DOHH2 (cell line): ENCODE data around the gene NAXD.

Experiments used
- EZH2phosphoT487 ChIP-seq: fragments of 200-600 bp; sonication (generic); IDR thresholded peaks from 2 replicates; pipeline ENCODE4 v1.6.1; 2017; ENCODE audit warnings: borderline replicate concordance, mild to moderate bottlenecking, antibody characterized with exemption, low read length, moderate library complexity, mixed read lengths
- TF ChIP-seq, protein P1 (sequence below): fragments of 200-600 bp; sonication (generic); IDR thresholded peaks from one replicate; pipeline ENCODE4 v1.5.1; 2014; ENCODE audit warnings: antibody characterized with exemption, mild to moderate bottlenecking, low read depth, low read length; ENCODE audit not compliant: poor library complexity, severe bottlenecking

DNA sequence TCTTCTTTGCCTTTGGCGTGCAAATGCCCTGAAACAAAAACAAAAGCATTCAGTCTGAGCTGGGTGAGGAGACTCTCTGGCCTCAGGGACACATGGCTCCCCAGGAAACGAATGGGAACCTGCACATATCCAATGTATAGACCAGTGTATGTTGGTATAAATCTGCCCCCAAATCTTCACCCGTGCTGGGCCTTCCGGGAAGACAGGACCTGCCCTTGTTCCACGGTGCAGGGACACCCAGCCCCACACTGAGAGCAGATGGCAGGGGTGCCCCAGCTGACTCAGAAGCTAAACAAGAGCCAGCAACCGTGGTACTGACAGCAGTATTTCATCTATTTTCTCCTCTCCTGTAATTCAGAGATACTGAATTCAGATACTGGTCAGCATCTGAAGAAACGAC lies 48.1 kb downstream of the NAXD start:
- no peak for TF ChIP-seq EZH2phosphoT487
- TF ChIP-seq, protein P1, sequence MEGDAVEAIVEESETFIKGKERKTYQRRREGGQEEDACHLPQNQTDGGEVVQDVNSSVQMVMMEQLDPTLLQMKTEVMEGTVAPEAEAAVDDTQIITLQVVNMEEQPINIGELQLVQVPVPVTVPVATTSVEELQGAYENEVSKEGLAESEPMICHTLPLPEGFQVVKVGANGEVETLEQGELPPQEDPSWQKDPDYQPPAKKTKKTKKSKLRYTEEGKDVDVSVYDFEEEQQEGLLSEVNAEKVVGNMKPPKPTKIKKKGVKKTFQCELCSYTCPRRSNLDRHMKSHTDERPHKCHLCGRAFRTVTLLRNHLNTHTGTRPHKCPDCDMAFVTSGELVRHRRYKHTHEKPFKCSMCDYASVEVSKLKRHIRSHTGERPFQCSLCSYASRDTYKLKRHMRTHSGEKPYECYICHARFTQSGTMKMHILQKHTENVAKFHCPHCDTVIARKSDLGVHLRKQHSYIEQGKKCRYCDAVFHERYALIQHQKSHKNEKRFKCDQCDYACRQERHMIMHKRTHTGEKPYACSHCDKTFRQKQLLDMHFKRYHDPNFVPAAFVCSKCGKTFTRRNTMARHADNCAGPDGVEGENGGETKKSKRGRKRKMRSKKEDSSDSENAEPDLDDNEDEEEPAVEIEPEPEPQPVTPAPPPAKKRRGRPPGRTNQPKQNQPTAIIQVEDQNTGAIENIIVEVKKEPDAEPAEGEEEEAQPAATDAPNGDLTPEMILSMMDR: no peak
